Activated naive CD8-positive, alpha-beta T cell treated with anti-CD3 and anti-CD28 coated beads, Interleukin-2, amount 10 ng/mL, durations not matched to agents 7 days and 5 days (primary cell): ENCODE data around the gene PTGFR. TPM values are rescaled to one million over a fixed set of nuclear protein-coding genes. Genes with fewer than 3 reads are reported as not detected.

Source experiments
- ATAC-seq: fragments of 150-1000 bp; cut with Tn5 transposase; one replicate; pipeline ENCODE4 v1.10.0; 2021; ENCODE audit warnings: low read depth, moderate library complexity
- POLR2A ChIA-PET: fragments of 350-600 bp; sonication (Branson Sonifier 250); formaldehyde crosslinking; loops from one replicate; lab custom pipeline; 2021; ENCODE audit warnings: antibody characterized with exemption; lab: Charles Lee
- DNase-seq: peaks from one replicate; pipeline ENCODE4 v3.0.0; 2021
- H3K27ac Mint-ChIP-seq: one replicate; pipeline ENCODE4 v1.8.0; 2022; ENCODE audit warnings: mild to moderate bottlenecking, mixed read lengths
- H3K27me3 Mint-ChIP-seq: one replicate; pipeline ENCODE4 v1.8.0; 2022; ENCODE audit warnings: mild to moderate bottlenecking, moderate library complexity, mixed read lengths
- H3K36me3 Mint-ChIP-seq: one replicate; pipeline ENCODE4 v1.8.0; 2021; ENCODE audit warnings: mild to moderate bottlenecking, mixed read lengths
- H3K4me1 Mint-ChIP-seq: one replicate; pipeline ENCODE4 v1.8.0; 2021; ENCODE audit warnings: mixed read lengths
- H3K4me3 Mint-ChIP-seq: one replicate; pipeline ENCODE4 v1.8.0; 2022; ENCODE audit warnings: mild to moderate bottlenecking, moderate library complexity, mixed read lengths
- H3K9me3 Mint-ChIP-seq: one replicate; pipeline ENCODE4 v1.8.0; 2021; ENCODE audit warnings: mixed read lengths
- total RNA-seq, 2 experiments: library from RNA; stranded (reverse); gene quantifications; one replicate each; pipeline ENCODE4 v1.2.3, GENCODE V29; 2021

PTGFR gene
- total RNA-seq, 2 experiments from 2014 or later: not detected

GRCh38 chr1:78492386-78492950 lies 1.7 kb downstream of the PTGFR start:
- H3K4me3 Mint-ChIP-seq: no peak overlapping the region
- peaks cover 31% of the 10 kb centered on the region for H3K27me3 Mint-ChIP-seq

GRCh38 chr1:78493451-78493850 lies 2.7 kb downstream of the PTGFR start:
- Mint-ChIP-seq H3K36me3 (no peaks in the 10 kb centered on the region), H3K4me1 (peaks cover 2% of the 10 kb centered on the region), H3K4me3 (no peak overlapping the region), H3K27ac (no peak overlapping the region), H3K9me3 (peaks cover 5% of the 10 kb centered on the region), H3K27me3 (peaks cover 31% of the 10 kb centered on the region)
- ATAC-seq (no peak), DNase-seq (no peak)
- POLR2A ChIA-PET: no interaction called here

More at GRCh38 chr1:78492386-78492950, 1.7 kb downstream of the PTGFR start:
- Mint-ChIP-seq H3K4me1 (peaks cover 2% of the 10 kb centered on the region), H3K27ac (no peak overlapping the region), H3K36me3 (no peaks in the 10 kb centered on the region), H3K9me3 (peaks cover 5% of the 10 kb centered on the region)
- ATAC-seq: no peak
- POLR2A ChIA-PET: no interaction called here
- DNase-seq: no peak

DNA sequence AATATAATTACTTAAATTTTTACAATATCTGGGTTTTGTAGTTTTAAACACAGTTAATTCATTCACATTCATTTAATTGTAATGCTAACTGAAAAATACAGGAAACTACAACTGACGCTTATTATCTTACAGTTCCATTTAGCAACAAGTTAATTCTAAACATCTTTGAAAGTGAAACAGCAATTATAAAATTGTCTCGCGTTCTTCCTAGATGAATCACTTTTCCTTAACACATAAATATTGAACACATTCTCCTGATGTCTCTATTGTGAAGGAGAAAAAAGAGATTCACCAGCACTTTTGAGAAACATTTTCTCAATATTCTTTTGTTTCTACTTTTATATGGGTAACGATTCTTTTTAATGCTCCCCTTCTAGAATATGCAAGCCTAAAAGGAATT lies 6.4 kb downstream of the PTGFR start:
- no peak overlapping the region for H3K27ac Mint-ChIP-seq
- POLR2A ChIA-PET: no interaction called here
- H3K4me3 Mint-ChIP-seq: no peak overlapping the region

GRCh38 chr1:78500529-78500928 lies 9.8 kb downstream of the PTGFR start:
- H3K4me1 Mint-ChIP-seq: no peaks in the 10 kb centered on the region
- ATAC-seq: no peak
- DNase-seq: no peak
- H3K27ac Mint-ChIP-seq: no peak overlapping the region
- no peak overlapping the region for H3K4me3 Mint-ChIP-seq
- no peaks in the 10 kb centered on the region for H3K9me3 Mint-ChIP-seq
- peaks cover 6% of the 10 kb centered on the region for H3K27me3 Mint-ChIP-seq
- H3K36me3 Mint-ChIP-seq: no peaks in the 10 kb centered on the region
- POLR2A ChIA-PET: no interaction called here

More for the DNA sequence above, 6.4 kb downstream of the PTGFR start:
- Mint-ChIP-seq H3K9me3 (no peaks in the 10 kb centered on the region), H3K36me3 (no peaks in the 10 kb centered on the region), H3K27me3 (peaks cover 6% of the 10 kb centered on the region), H3K4me1 (no peaks in the 10 kb centered on the region)
- DNase-seq (no peak), ATAC-seq (no peak)

GRCh38 chr1:78501203-78501602 lies 10.4 kb downstream of the PTGFR start:
- Mint-ChIP-seq H3K36me3 (no peaks in the 10 kb centered on the region), H3K27ac (no peak overlapping the region), H3K27me3 (peaks cover 6% of the 10 kb centered on the region), H3K4me1 (no peaks in the 10 kb centered on the region), H3K4me3 (no peak overlapping the region), H3K9me3 (no peaks in the 10 kb centered on the region)
- ATAC-seq: no peak
- no peak for DNase-seq
- POLR2A ChIA-PET: no interaction called here

- Mint-ChIP-seq H3K4me3 (no peak overlapping the region), H3K27me3 (peaks cover 6% of the 10 kb centered on the region), H3K4me1 (no peaks in the 10 kb centered on the region), H3K27ac (no peak overlapping the region), H3K36me3 (no peaks in the 10 kb centered on the region), H3K9me3 (peaks cover 12% of the 10 kb centered on the region)
- POLR2A ChIA-PET: no interaction called here
- no peak for ATAC-seq
- no peak for DNase-seq
Measured at GRCh38 chr1:78511334-78511733, 20.6 kb downstream of the PTGFR start.

DNA sequence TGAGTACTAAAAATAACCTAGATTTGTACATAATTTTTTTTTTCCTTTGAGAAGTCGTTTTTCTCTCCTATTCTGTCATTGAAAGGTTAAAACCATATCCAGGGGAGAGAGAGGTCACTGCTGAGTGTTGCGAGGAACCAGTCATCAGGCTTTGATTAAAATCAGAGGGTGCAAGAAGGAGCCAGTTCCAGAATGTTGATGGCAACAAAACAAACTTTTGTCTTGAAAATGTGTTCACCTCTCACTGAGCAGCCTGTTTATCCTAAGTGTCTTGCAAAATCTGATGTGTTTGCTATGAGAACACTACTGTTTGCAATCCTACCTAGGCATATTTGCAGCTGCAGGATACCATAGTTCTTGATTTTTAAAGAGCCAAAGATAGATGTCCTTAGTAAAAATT lies 25.9 kb downstream of the PTGFR start:
- ATAC-seq (no peak), DNase-seq (no peak)
- no peak overlapping the region for H3K27ac Mint-ChIP-seq
- POLR2A ChIA-PET: no interaction called here
- peaks cover 6% of the 10 kb centered on the region for H3K9me3 Mint-ChIP-seq
- peaks cover 1% of the 10 kb centered on the region for H3K27me3 Mint-ChIP-seq
- no peaks in the 10 kb centered on the region for H3K36me3 Mint-ChIP-seq
- no peaks in the 10 kb centered on the region for H3K4me1 Mint-ChIP-seq
- H3K4me3 Mint-ChIP-seq: no peak overlapping the region

GRCh38 chr1:78519446-78519845 lies 28.7 kb downstream of the PTGFR start:
- Mint-ChIP-seq H3K4me1 (no peaks in the 10 kb centered on the region), H3K4me3 (no peak overlapping the region), H3K27me3 (no peaks in the 10 kb centered on the region), H3K36me3 (no peaks in the 10 kb centered on the region), H3K27ac (no peak overlapping the region), H3K9me3 (peaks cover 1% of the 10 kb centered on the region)
- POLR2A ChIA-PET: no interaction called here
- DNase-seq (no peak), ATAC-seq (no peak)

- DNase-seq: no peak
- POLR2A ChIA-PET: no interaction called here
- no peak overlapping the region for H3K27ac Mint-ChIP-seq
- H3K4me1 Mint-ChIP-seq: no peaks in the 10 kb centered on the region
- no peak for ATAC-seq
- H3K27me3 Mint-ChIP-seq: no peaks in the 10 kb centered on the region
- peaks cover 1% of the 10 kb centered on the region for H3K9me3 Mint-ChIP-seq
- H3K36me3 Mint-ChIP-seq: no peaks in the 10 kb centered on the region
- no peak overlapping the region for H3K4me3 Mint-ChIP-seq
Measured at GRCh38 chr1:78520216-78520615, 29.4 kb downstream of the PTGFR start.

DNA sequence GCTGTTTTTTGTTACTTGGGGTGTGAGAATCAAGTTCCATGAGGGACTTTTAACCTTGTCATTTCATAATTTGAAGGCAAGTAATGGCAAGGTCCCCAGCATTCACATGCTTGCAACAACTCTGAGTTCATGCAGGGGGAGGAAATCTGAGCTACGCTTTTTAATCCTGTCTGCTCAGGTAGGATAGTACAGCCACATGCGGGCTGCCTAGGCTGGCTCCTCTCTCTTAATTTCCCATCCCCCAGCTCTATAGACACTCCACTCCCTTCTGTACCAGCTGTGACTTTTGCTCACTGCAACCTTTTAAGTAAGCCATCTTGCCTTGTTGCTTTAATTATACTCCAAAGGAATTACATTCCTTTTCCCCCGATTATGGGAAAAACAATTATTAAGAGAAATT lies 30.1 kb downstream of the PTGFR start:
- no peaks in the 10 kb centered on the region for H3K36me3 Mint-ChIP-seq
- ATAC-seq: no peak
- peaks cover 1% of the 10 kb centered on the region for H3K9me3 Mint-ChIP-seq
- no peaks in the 10 kb centered on the region for H3K4me1 Mint-ChIP-seq
- no peaks in the 10 kb centered on the region for H3K27me3 Mint-ChIP-seq
- no peak overlapping the region for H3K4me3 Mint-ChIP-seq
- DNase-seq: no peak
- POLR2A ChIA-PET: no interaction called here
- H3K27ac Mint-ChIP-seq: no peak overlapping the region

- H3K4me3 Mint-ChIP-seq: no peak overlapping the region
- no peak for DNase-seq
- no peaks in the 10 kb centered on the region for H3K4me1 Mint-ChIP-seq
- no peaks in the 10 kb centered on the region for H3K36me3 Mint-ChIP-seq
- POLR2A ChIA-PET: no interaction called here
- H3K27ac Mint-ChIP-seq: no peak overlapping the region
- no peaks in the 10 kb centered on the region for H3K27me3 Mint-ChIP-seq
- ATAC-seq: no peak
- H3K9me3 Mint-ChIP-seq: peaks cover 1% of the 10 kb centered on the region
Measured at GRCh38 chr1:78522136-78522535, 31.4 kb downstream of the PTGFR start.

GRCh38 chr1:78526496-78526895 lies 35.7 kb downstream of the PTGFR start:
- no peaks in the 10 kb centered on the region for H3K27me3 Mint-ChIP-seq
- no peaks in the 10 kb centered on the region for H3K36me3 Mint-ChIP-seq
- POLR2A ChIA-PET: no interaction called here
- H3K9me3 Mint-ChIP-seq: no peaks in the 10 kb centered on the region
- no peak for DNase-seq
- ATAC-seq: no peak
- no peaks in the 10 kb centered on the region for H3K4me1 Mint-ChIP-seq
- H3K4me3 Mint-ChIP-seq: no peak overlapping the region
- no peak overlapping the region for H3K27ac Mint-ChIP-seq

GRCh38 chr1:78527706-78528105 lies 36.9 kb downstream of the PTGFR start:
- no peak overlapping the region for H3K4me3 Mint-ChIP-seq
- no peaks in the 10 kb centered on the region for H3K9me3 Mint-ChIP-seq
- POLR2A ChIA-PET: no interaction called here

GRCh38 chr1:78533527-78533926 lies 42.8 kb downstream of the PTGFR start:
- DNase-seq (no peak), ATAC-seq (no peak)
- Mint-ChIP-seq H3K27ac (no peak overlapping the region), H3K4me3 (no peak overlapping the region), H3K36me3 (no peaks in the 10 kb centered on the region), H3K9me3 (no peaks in the 10 kb centered on the region), H3K4me1 (no peaks in the 10 kb centered on the region), H3K27me3 (peaks cover 2% of the 10 kb centered on the region)
- POLR2A ChIA-PET: no interaction called here

More at GRCh38 chr1:78527706-78528105, 36.9 kb downstream of the PTGFR start:
- Mint-ChIP-seq H3K27me3 (no peaks in the 10 kb centered on the region), H3K4me1 (no peaks in the 10 kb centered on the region), H3K36me3 (no peaks in the 10 kb centered on the region), H3K27ac (no peak overlapping the region)
- ATAC-seq: no peak
- DNase-seq: no peak

DNA sequence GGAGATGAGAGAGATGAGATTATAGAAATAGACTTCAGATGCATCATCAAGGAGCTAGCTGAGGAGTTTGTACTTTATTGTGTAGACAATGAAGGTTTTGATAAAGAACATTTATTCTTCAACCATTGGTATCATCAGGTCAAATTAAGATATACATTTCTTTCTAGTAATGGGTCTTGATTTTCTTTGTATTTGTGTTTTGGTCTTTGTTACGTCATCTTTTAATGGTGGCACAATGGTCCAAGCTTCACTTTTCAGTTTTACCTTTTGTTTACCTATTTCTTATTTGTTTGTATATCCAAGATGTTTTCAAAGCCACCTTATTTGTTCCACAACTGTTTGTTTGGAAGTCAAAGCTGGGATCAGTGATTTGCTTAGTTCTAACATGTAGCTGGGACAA lies 44.5 kb downstream of the PTGFR start:
- no peaks in the 10 kb centered on the region for H3K36me3 Mint-ChIP-seq
- POLR2A ChIA-PET: no interaction called here
- no peak overlapping the region for H3K4me3 Mint-ChIP-seq
- DNase-seq (no peak), ATAC-seq (no peak)
- no peaks in the 10 kb centered on the region for H3K4me1 Mint-ChIP-seq
- H3K27ac Mint-ChIP-seq: no peak overlapping the region
- H3K27me3 Mint-ChIP-seq: peaks cover 6% of the 10 kb centered on the region
- no peaks in the 10 kb centered on the region for H3K9me3 Mint-ChIP-seq
